Keratinocyte (primary cell): ENCODE results near the gene KLLN. TPM values are rescaled to one million over a fixed set of nuclear protein-coding genes. Genes with fewer than 3 reads are reported as not detected.

Experiments
- DNase-seq: peaks from one replicate; pipeline ENCODE4 v3.0.0-alpha.2; 2011; ENCODE audit warnings: low read depth, missing footprints, low spot score
- FAIRE-seq: peaks from 2 replicates; lab custom pipeline; 2011; peaks lifted over from hg19 to GRCh38; lab: Jason Lieb, UNC
- H2AFZ ChIP-seq: 2 replicates; pipeline ENCODE4 v1.6.0; 2012; ENCODE audit warnings: low read length, control low read depth, inconsistent platforms; ENCODE audit not compliant: control insufficient read depth
- H3K27ac ChIP-seq: 2 replicates; pipeline ENCODE4 v1.5.1; 2011; ENCODE audit warnings: low read length; ENCODE audit not compliant: control insufficient read depth, insufficient read depth
- H3K27me3 ChIP-seq: 3 replicates; pipeline ENCODE4 v1.6.0; 2011; ENCODE audit warnings: low read length; ENCODE audit not compliant: control insufficient read depth, insufficient read depth; ENCODE audit errors: extremely low read depth
- H3K36me3 ChIP-seq, 2 experiments: 2 replicates in 1 of 2; 3 replicates in 1 of 2; pipeline ENCODE4 v1.5.1; 2011; ENCODE audit warnings: low read length in 2 of 2, mild to moderate bottlenecking in 1 of 2; ENCODE audit not compliant: control insufficient read depth in 2 of 2, insufficient read depth in 2 of 2; ENCODE audit errors: extremely low read depth in 1 of 2
- H3K4me1 ChIP-seq: 3 replicates; pipeline ENCODE4 v1.5.1; 2011; ENCODE audit warnings: low read length; ENCODE audit not compliant: control insufficient read depth, insufficient read depth; ENCODE audit errors: extremely low read depth
- H3K4me2 ChIP-seq: 3 replicates; pipeline ENCODE4 v1.6.0; 2011; ENCODE audit warnings: low read depth, low read length; ENCODE audit not compliant: control insufficient read depth, insufficient read depth; ENCODE audit errors: extremely low read depth
- H3K4me3 ChIP-seq, 3 experiments: fragments of 200-600 bp in 1 of 3; sonication (generic) in 1 of 3; 2 replicates in 2 of 3; 3 replicates in 1 of 3; pipeline ENCODE4 v1.5.1; 2011 to 2016; ENCODE audit warnings: low read length in 3 of 3, mild to moderate bottlenecking in 3 of 3, control low read depth in 2 of 3, inconsistent platforms in 1 of 3, low read depth in 1 of 3, mixed read lengths in 1 of 3, mixed run types in 1 of 3, moderate library complexity in 1 of 3; ENCODE audit not compliant: control insufficient read depth in 2 of 3, insufficient read depth in 2 of 3; ENCODE audit errors: extremely low read depth in 1 of 3
- H3K79me2 ChIP-seq: 2 replicates; pipeline ENCODE4 v1.6.0; 2012; ENCODE audit warnings: low read length; ENCODE audit not compliant: control insufficient read depth, insufficient read depth
- H3K9ac ChIP-seq: 3 replicates; pipeline ENCODE4 v1.6.0; 2011; ENCODE audit warnings: low read length; ENCODE audit not compliant: control insufficient read depth, insufficient read depth; ENCODE audit errors: extremely low read depth
- H3K9me1 ChIP-seq: 3 replicates; pipeline ENCODE4 v1.6.0; 2011; ENCODE audit warnings: low read length; ENCODE audit not compliant: control insufficient read depth, insufficient read depth; ENCODE audit errors: extremely low read depth
- H3K9me3 ChIP-seq: 2 replicates; pipeline ENCODE4 v1.5.1; 2012; ENCODE audit warnings: low read depth, low read length; ENCODE audit not compliant: control insufficient read depth
- H4K20me1 ChIP-seq: 3 replicates; pipeline ENCODE4 v1.6.0; 2011; ENCODE audit warnings: low read length; ENCODE audit not compliant: control insufficient read depth, insufficient read depth; ENCODE audit errors: extremely low read depth
- EZH2 ChIP-seq: IDR thresholded peaks from one replicate; pipeline ENCODE4 v1.6.1; 2012; ENCODE audit warnings: inconsistent platforms, mild to moderate bottlenecking, low read length, moderate library complexity
- dilution Hi-C: fragments of 300-500 bp; cut with MboI; formaldehyde crosslinking; loops from one replicate; pipeline ENCODE4 v1.7.0; 2020; ENCODE audit warnings: low sequenced_read_pairs; ENCODE audit not compliant: extremely low pct_ligation_motif_present
- polyA plus RNA-seq, 5 experiments: library from polyadenylated mRNA; depleted of rRNA in 3 of 5; stranded (reverse) in 3 of 5; stranded (forward) in 1 of 5; unstranded in 1 of 5; fragments of >200 nt; gene quantifications; 1 replicate in 1 of 5; 2 replicates in 3 of 5; 3 replicates in 1 of 5; pipeline versions ENCODE4 v1.2.1 to v1.2.3, GENCODE V29; 2011 to 2012; ENCODE audit warnings: missing spikeins in 2 of 5, low read depth in 1 of 5, low replicate concordance in 1 of 5
- TF ChIP-seq, protein P1 (sequence below), 3 experiments: IDR thresholded peaks in 1 of 3; conservative IDR thresholded peaks in 1 of 3; optimal IDR thresholded peaks in 1 of 3; 2 replicates in 2 of 3; 3 replicates in 1 of 3; pipeline versions ENCODE3 to v1.5.1; 2011; ENCODE audit warnings: low read length in 3 of 3, mild to moderate bottlenecking in 3 of 3, moderate library complexity in 2 of 3, control low read depth in 1 of 3, inconsistent platforms in 1 of 3; ENCODE audit not compliant: insufficient read depth in 2 of 3; ENCODE audit errors: extremely low read depth in 1 of 3

The KLLN gene
- polyA plus RNA-seq, 1 donor (not counting 4 experiments of a cell fraction or from before 2014, with no cell fraction given), result 0.16 TPM

DNA sequence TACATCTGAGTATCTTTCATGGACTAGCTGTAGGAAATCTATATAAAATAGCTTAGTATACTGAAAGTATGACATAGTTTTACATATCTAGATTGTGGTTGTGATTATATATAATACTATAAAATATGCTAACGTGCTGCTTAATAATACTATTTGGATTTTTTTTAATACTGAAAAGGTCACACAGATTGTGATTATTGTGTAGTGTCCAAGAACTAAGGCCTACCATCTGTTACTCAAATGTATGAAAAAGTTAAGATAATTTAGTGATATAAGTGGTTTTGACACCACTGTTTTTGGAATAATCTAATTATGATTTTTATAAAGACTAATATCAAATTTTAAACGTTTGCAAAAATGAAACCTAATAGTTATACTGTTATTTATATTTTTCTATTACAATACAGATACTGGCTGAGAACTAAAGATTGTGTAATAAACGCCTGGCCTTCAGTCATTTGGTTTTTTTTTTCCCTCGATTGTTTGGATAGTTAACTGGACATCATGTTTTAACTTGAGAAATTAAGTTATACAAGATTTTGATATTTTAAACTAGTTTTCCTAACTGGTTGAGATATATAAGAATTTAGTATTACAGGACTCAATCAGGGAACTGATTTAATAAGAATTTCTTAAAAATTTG is 12.7 kb upstream of the KLLN start:
- H3K9me1 ChIP-seq, result no peaks in the 10 kb centered on the region
- no peaks in the 10 kb centered on the region for H3K9me3 ChIP-seq
- no peak overlapping the region for H3K9ac ChIP-seq
- no peak overlapping the region for H3K4me3 ChIP-seq
- H3K4me1 ChIP-seq, result no peaks in the 10 kb centered on the region
- no peak overlapping the region for H3K27ac ChIP-seq
- dilution Hi-C loops, result no loop called here
- H2AFZ ChIP-seq, result no peak overlapping the region
- TF ChIP-seq, protein P1, sequence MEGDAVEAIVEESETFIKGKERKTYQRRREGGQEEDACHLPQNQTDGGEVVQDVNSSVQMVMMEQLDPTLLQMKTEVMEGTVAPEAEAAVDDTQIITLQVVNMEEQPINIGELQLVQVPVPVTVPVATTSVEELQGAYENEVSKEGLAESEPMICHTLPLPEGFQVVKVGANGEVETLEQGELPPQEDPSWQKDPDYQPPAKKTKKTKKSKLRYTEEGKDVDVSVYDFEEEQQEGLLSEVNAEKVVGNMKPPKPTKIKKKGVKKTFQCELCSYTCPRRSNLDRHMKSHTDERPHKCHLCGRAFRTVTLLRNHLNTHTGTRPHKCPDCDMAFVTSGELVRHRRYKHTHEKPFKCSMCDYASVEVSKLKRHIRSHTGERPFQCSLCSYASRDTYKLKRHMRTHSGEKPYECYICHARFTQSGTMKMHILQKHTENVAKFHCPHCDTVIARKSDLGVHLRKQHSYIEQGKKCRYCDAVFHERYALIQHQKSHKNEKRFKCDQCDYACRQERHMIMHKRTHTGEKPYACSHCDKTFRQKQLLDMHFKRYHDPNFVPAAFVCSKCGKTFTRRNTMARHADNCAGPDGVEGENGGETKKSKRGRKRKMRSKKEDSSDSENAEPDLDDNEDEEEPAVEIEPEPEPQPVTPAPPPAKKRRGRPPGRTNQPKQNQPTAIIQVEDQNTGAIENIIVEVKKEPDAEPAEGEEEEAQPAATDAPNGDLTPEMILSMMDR (optimal IDR thresholded peaks at IDR 0.05 in 1 of 3, IDR thresholded peaks at IDR 0.05 in 1 of 3, conservative IDR thresholded peaks at IDR 0.05 in 1 of 3; ENCODE audit: extremely low read depth in 1 of 3, insufficient read depth in 2 of 3, low read length in 3 of 3), result no peak
- no peak for TF ChIP-seq EZH2
- H3K4me2 ChIP-seq, result no peak overlapping the region
- no peak for FAIRE-seq
- no peaks in the 10 kb centered on the region for H3K27me3 ChIP-seq
- H3K36me3 ChIP-seq, result peaks cover 2 to 7% of the 10 kb centered on the region in 2 experiments
- no peak for DNase-seq
- no peaks in the 10 kb centered on the region for H4K20me1 ChIP-seq
- peaks cover 65% of the 10 kb centered on the region for H3K79me2 ChIP-seq

DNA sequence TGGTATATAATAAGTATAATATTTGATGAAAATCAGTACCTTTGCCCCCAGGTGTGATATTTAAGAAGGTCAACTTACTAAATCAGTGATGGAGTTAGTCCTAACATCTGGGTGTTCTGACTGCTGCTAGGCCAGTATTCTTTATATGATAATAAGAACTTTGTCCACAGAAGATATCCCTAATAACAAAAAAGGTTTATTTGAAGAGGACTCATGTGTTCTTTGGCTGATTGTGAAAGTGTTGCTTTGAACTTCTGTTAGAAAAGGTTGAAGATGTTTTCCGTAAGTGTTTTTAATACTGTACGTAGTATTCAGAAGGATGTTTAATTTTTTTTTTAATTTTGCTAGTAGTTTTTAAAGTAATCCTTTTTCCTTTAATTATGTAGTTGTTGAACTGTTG is 10.3 kb upstream of the KLLN start:
- dilution Hi-C loops, result no loop called here
- no peaks in the 10 kb centered on the region for H3K9me3 ChIP-seq
- H3K36me3 ChIP-seq, result peaks cover 2 to 7% of the 10 kb centered on the region in 2 experiments
- no peak overlapping the region for H3K4me2 ChIP-seq
- no peaks in the 10 kb centered on the region for H3K9me1 ChIP-seq
- no peak overlapping the region for H2AFZ ChIP-seq
- TF ChIP-seq, protein P1 (optimal IDR thresholded peaks at IDR 0.05 in 1 of 3, IDR thresholded peaks at IDR 0.05 in 1 of 3, conservative IDR thresholded peaks at IDR 0.05 in 1 of 3; ENCODE audit: extremely low read depth in 1 of 3, insufficient read depth in 2 of 3, low read length in 3 of 3), result no peak
- no peak for TF ChIP-seq EZH2
- no peak overlapping the region for H3K9ac ChIP-seq
- no peaks in the 10 kb centered on the region for H4K20me1 ChIP-seq
- peaks cover 77% of the 10 kb centered on the region for H3K79me2 ChIP-seq
- DNase-seq, result no peak
- no peaks in the 10 kb centered on the region for H3K27me3 ChIP-seq
- no peak overlapping the region for H3K4me3 ChIP-seq
- FAIRE-seq, result no peak
- H3K4me1 ChIP-seq, result peaks cover 2% of the 10 kb centered on the region
- no peak overlapping the region for H3K27ac ChIP-seq
